ENCODE data around the gene OR1F1.

DNA sequence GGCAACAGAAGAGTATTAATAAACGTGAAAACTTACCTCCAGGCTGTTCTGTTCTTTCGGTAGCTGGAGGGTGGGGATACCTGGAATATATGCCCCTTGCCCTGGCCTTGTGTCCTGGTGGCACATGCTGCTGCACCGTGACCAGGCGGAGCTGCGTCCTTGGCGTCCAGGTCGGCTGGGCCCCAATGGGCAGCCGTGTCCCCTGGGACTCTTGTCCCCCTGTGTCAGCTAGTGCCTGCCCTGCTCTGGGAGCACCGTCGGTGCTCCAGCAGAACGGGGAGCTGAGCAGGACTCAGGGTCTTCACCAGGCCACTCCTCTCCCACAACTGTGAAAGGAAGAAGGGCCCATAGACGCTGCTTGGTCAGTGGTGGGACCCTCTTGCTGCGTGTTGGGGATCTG is 45.2 kb upstream of the OR1F1 start:
- TF ChIP-seq EZH2phosphoT487 (IDR thresholded peaks at IDR 0.05), result no peak
- TF ChIP-seq, protein P1, sequence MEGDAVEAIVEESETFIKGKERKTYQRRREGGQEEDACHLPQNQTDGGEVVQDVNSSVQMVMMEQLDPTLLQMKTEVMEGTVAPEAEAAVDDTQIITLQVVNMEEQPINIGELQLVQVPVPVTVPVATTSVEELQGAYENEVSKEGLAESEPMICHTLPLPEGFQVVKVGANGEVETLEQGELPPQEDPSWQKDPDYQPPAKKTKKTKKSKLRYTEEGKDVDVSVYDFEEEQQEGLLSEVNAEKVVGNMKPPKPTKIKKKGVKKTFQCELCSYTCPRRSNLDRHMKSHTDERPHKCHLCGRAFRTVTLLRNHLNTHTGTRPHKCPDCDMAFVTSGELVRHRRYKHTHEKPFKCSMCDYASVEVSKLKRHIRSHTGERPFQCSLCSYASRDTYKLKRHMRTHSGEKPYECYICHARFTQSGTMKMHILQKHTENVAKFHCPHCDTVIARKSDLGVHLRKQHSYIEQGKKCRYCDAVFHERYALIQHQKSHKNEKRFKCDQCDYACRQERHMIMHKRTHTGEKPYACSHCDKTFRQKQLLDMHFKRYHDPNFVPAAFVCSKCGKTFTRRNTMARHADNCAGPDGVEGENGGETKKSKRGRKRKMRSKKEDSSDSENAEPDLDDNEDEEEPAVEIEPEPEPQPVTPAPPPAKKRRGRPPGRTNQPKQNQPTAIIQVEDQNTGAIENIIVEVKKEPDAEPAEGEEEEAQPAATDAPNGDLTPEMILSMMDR (IDR thresholded peaks at IDR 0.05), result no peak
